ENCODE results near the gene SLC1A4.

SLC1A4 gene

GRCh38 chr2:64972876-64973275 is 16.3 kb upstream of the SLC1A4 start:
- Histone ChIP-seq H3K27me3 (ENCODE audit: insufficient read depth, low read length) (no peaks in the 10 kb centered on the region), H3K4me1 (ENCODE audit: insufficient read depth, low read length) (no peaks in the 10 kb centered on the region), H2AFZ (ENCODE audit: low read depth, low read length) (no peak overlapping the region), H3K36me3 (ENCODE audit: insufficient read depth, low read length) (no peaks in the 10 kb centered on the region), H3K9me3 (ENCODE audit: low read length) (no peaks in the 10 kb centered on the region), H3K4me3 (ENCODE audit: low read length) (no peak overlapping the region)

GRCh38 chr2:64975232-64975821 is 13.9 kb upstream of the SLC1A4 start:
- Histone ChIP-seq H3K4me1 (ENCODE audit: insufficient read depth, low read length) (no peaks in the 10 kb centered on the region), H3K9me3 (ENCODE audit: low read length) (no peaks in the 10 kb centered on the region), H3K4me3 (ENCODE audit: low read length) (no peak overlapping the region), H3K27me3 (ENCODE audit: insufficient read depth, low read length) (no peaks in the 10 kb centered on the region), H2AFZ (ENCODE audit: low read depth, low read length) (no peak overlapping the region), H3K36me3 (ENCODE audit: insufficient read depth, low read length) (no peaks in the 10 kb centered on the region)

- H3K27me3 ChIP-seq (ENCODE audit: insufficient read depth, low read length), result no peaks in the 10 kb centered on the region
- H3K4me3 ChIP-seq (ENCODE audit: low read length), result no peak overlapping the region
- H3K36me3 ChIP-seq (ENCODE audit: insufficient read depth, low read length), result no peaks in the 10 kb centered on the region
- no peaks in the 10 kb centered on the region for H3K4me1 ChIP-seq (ENCODE audit: insufficient read depth, low read length)
- no peak overlapping the region for H2AFZ ChIP-seq (ENCODE audit: low read depth, low read length)
- no peaks in the 10 kb centered on the region for H3K9me3 ChIP-seq (ENCODE audit: low read length)
Observed at GRCh38 chr2:64976276-64976675, 12.9 kb upstream of the SLC1A4 start.

- H3K4me3 ChIP-seq (ENCODE audit: low read length), result no peak overlapping the region
- no peaks in the 10 kb centered on the region for H3K27me3 ChIP-seq (ENCODE audit: insufficient read depth, low read length)
- H2AFZ ChIP-seq (ENCODE audit: low read depth, low read length), result no peak overlapping the region
- no peaks in the 10 kb centered on the region for H3K9me3 ChIP-seq (ENCODE audit: low read length)
- peaks cover 10% of the 10 kb centered on the region for H3K4me1 ChIP-seq (ENCODE audit: insufficient read depth, low read length)
- no peaks in the 10 kb centered on the region for H3K36me3 ChIP-seq (ENCODE audit: insufficient read depth, low read length)
Observed at GRCh38 chr2:64978514-64979268, 10.5 kb upstream of the SLC1A4 start.

GRCh38 chr2:64979744-64980143 is 9.5 kb upstream of the SLC1A4 start:
- Histone ChIP-seq H3K9me3 (ENCODE audit: low read length) (no peaks in the 10 kb centered on the region), H2AFZ (ENCODE audit: low read depth, low read length) (no peak overlapping the region), H3K4me1 (ENCODE audit: insufficient read depth, low read length) (peaks cover 10% of the 10 kb centered on the region), H3K36me3 (ENCODE audit: insufficient read depth, low read length) (no peaks in the 10 kb centered on the region), H3K27me3 (ENCODE audit: insufficient read depth, low read length) (no peaks in the 10 kb centered on the region), H3K4me3 (ENCODE audit: low read length) (no peak overlapping the region)

GRCh38 chr2:64980183-64980582 is 9.0 kb upstream of the SLC1A4 start:
- Histone ChIP-seq H3K36me3 (ENCODE audit: insufficient read depth, low read length) (no peaks in the 10 kb centered on the region), H3K9me3 (ENCODE audit: low read length) (no peaks in the 10 kb centered on the region), H3K4me1 (ENCODE audit: insufficient read depth, low read length) (peaks cover 10% of the 10 kb centered on the region)

GRCh38 chr2:64982311-64982857 is 6.8 kb upstream of the SLC1A4 start:
- peaks cover 19% of the 10 kb centered on the region for H3K4me1 ChIP-seq (ENCODE audit: insufficient read depth, low read length)
- H3K27me3 ChIP-seq (ENCODE audit: insufficient read depth, low read length), result no peaks in the 10 kb centered on the region
- H3K9me3 ChIP-seq (ENCODE audit: low read length), result no peaks in the 10 kb centered on the region
- H3K4me3 ChIP-seq (ENCODE audit: low read length), result no peak overlapping the region
- no peak overlapping the region for H2AFZ ChIP-seq (ENCODE audit: low read depth, low read length)
- H3K36me3 ChIP-seq (ENCODE audit: insufficient read depth, low read length), result no peaks in the 10 kb centered on the region

More at GRCh38 chr2:64980183-64980582, 9.0 kb upstream of the SLC1A4 start:
- H3K27me3 ChIP-seq (ENCODE audit: insufficient read depth, low read length), result no peaks in the 10 kb centered on the region
- no peak overlapping the region for H2AFZ ChIP-seq (ENCODE audit: low read depth, low read length)
- no peak overlapping the region for H3K4me3 ChIP-seq (ENCODE audit: low read length)

- H3K4me3 ChIP-seq (ENCODE audit: low read length), result no peak overlapping the region
- H3K9me3 ChIP-seq (ENCODE audit: low read length), result no peaks in the 10 kb centered on the region
- peaks cover 23% of the 10 kb centered on the region for H3K4me1 ChIP-seq (ENCODE audit: insufficient read depth, low read length)
- H2AFZ ChIP-seq (ENCODE audit: low read depth, low read length), result no peak overlapping the region
- H3K27me3 ChIP-seq (ENCODE audit: insufficient read depth, low read length), result no peaks in the 10 kb centered on the region
- H3K36me3 ChIP-seq (ENCODE audit: insufficient read depth, low read length), result no peaks in the 10 kb centered on the region
Observed at GRCh38 chr2:64982932-64983331, 6.3 kb upstream of the SLC1A4 start.

- Histone ChIP-seq H2AFZ (ENCODE audit: low read depth, low read length) (no peak overlapping the region), H3K27me3 (ENCODE audit: insufficient read depth, low read length) (no peaks in the 10 kb centered on the region), H3K4me3 (ENCODE audit: low read length) (no peak overlapping the region), H3K36me3 (ENCODE audit: insufficient read depth, low read length) (no peaks in the 10 kb centered on the region), H3K9me3 (ENCODE audit: low read length) (no peaks in the 10 kb centered on the region), H3K4me1 (ENCODE audit: insufficient read depth, low read length) (peaks cover 31% of the 10 kb centered on the region)
Observed at GRCh38 chr2:64985447-64985846, 3.8 kb upstream of the SLC1A4 start.

GRCh38 chr2:64987001-64987955 is 1.9 kb upstream of the SLC1A4 start:
- H2AFZ ChIP-seq (ENCODE audit: low read depth, low read length), result no peak overlapping the region
- H3K4me1 ChIP-seq (ENCODE audit: insufficient read depth, low read length), result peaks cover 35% of the 10 kb centered on the region
- H3K36me3 ChIP-seq (ENCODE audit: insufficient read depth, low read length), result no peaks in the 10 kb centered on the region
- no peaks in the 10 kb centered on the region for H3K27me3 ChIP-seq (ENCODE audit: insufficient read depth, low read length)
- peak overlapping the region; percentile 60 for H3K4me3 ChIP-seq (ENCODE audit: low read length)
- no peaks in the 10 kb centered on the region for H3K9me3 ChIP-seq (ENCODE audit: low read length)

- Histone ChIP-seq H2AFZ (ENCODE audit: low read depth, low read length) (peak overlapping the region; percentile 68), H3K4me3 (ENCODE audit: low read length) (peak overlapping the region; percentile 60), H3K36me3 (ENCODE audit: insufficient read depth, low read length) (no peaks in the 10 kb centered on the region), H3K27me3 (ENCODE audit: insufficient read depth, low read length) (no peaks in the 10 kb centered on the region), H3K9me3 (ENCODE audit: low read length) (no peaks in the 10 kb centered on the region), H3K4me1 (ENCODE audit: insufficient read depth, low read length) (peaks cover 28% of the 10 kb centered on the region)
Observed at GRCh38 chr2:64987956-64988419, 1.2 kb upstream of the SLC1A4 start.

- peaks cover 27% of the 10 kb centered on the region for H3K4me1 ChIP-seq (ENCODE audit: insufficient read depth, low read length)
- peak overlapping the region; percentile 60 for H3K4me3 ChIP-seq (ENCODE audit: low read length)
- no peaks in the 10 kb centered on the region for H3K27me3 ChIP-seq (ENCODE audit: insufficient read depth, low read length)
- H3K36me3 ChIP-seq (ENCODE audit: insufficient read depth, low read length), result no peaks in the 10 kb centered on the region
- H2AFZ ChIP-seq (ENCODE audit: low read depth, low read length), result peak overlapping the region; percentile 68
- no peaks in the 10 kb centered on the region for H3K9me3 ChIP-seq (ENCODE audit: low read length)
Observed at GRCh38 chr2:64988420-64989125, 626 bp upstream of the SLC1A4 start.
